GM18502 (cell line): ENCODE data around the gene MTHFSD.

Experiments
- ATAC-seq: cut with Tn5 transposase; IDR thresholded peaks from one replicate; pipeline ENCODE4 v1.9.1; 2021; ENCODE audit warnings: mild to moderate bottlenecking; ENCODE audit not compliant: unreplicated experiment, poor library complexity

MTHFSD gene

DNA sequence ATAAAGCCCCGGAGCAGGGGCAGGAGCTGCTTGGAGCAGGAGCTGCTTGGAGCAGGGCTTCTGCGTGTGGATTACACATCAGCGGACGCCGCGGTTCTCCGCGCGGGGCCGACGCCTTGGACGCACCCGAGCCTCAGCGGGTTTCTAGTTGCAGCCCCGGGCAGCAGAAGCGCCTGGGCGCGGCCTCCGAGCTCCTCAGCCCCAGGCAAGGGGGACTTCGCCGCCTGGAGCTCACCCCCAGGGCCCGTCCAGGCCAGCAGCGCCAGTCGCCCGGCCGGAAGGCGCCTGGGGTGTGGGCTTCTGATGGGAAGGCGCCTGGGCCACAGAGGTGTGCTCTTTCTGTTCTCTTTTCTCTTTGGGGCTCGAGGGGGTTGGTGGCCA lies 38.4 kb downstream of the MTHFSD start:
- ATAC-seq = no peak

DNA sequence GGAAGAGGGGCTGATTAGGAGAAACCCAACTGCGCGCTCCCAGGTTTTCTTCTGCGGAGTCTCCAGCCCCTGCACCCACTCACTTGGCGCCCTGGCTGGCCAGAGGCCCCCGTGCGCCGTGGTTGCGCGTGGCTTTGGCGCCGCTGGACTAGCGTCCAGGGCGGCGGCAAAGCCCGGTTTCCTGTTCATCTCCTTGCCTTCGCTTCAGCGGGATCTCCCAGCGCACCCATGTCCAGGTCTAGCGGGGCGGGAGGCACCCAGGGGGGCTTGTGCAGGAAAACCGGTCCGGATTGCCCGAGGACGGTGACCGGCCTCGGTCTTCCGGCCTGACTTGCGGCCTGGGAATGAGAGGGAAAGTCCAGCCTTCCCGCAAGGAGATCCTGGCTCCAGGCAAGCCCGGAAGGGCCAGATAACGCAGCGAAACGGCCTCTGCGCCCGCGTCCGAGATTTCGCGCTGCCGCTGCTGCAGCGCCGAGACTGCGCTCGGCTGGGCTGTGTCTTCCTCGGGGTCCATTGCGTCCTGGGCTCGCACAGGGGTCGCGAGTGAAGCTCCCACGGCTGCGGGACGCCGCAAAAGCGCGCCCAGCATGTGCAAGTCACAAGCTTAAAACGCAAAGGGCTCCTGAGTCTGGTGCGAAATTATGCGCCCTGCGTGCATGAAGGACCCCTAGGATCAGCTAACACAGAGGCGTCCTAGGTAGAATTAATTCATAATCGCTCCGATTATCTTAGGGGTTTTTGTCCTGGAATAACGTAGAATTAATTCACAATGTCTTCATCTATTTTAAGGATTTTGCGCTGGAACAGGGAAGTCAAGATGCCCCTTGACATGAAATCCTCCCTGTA lies 39.0 kb downstream of the MTHFSD start:
- ATAC-seq = no peak

DNA sequence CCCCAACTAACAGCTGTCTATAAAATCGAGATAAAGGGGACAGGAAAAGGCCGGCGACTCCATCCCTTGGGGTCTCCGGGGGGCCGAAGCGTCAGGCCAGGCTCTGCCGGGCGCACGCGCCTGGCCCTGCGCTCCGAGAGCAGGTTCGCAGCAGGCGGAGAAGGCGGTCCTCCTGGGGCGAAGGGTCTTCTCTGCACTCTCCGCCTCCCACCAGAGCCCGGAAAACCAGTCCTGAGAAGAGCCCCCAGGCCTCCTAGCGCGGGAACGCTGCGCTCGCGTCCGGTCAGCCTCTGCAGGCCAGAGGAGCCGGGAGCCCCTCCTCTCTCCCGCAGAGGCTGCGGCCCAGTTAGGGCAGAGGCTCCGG lies 39.6 kb downstream of the MTHFSD start:
- ATAC-seq = no peak

DNA sequence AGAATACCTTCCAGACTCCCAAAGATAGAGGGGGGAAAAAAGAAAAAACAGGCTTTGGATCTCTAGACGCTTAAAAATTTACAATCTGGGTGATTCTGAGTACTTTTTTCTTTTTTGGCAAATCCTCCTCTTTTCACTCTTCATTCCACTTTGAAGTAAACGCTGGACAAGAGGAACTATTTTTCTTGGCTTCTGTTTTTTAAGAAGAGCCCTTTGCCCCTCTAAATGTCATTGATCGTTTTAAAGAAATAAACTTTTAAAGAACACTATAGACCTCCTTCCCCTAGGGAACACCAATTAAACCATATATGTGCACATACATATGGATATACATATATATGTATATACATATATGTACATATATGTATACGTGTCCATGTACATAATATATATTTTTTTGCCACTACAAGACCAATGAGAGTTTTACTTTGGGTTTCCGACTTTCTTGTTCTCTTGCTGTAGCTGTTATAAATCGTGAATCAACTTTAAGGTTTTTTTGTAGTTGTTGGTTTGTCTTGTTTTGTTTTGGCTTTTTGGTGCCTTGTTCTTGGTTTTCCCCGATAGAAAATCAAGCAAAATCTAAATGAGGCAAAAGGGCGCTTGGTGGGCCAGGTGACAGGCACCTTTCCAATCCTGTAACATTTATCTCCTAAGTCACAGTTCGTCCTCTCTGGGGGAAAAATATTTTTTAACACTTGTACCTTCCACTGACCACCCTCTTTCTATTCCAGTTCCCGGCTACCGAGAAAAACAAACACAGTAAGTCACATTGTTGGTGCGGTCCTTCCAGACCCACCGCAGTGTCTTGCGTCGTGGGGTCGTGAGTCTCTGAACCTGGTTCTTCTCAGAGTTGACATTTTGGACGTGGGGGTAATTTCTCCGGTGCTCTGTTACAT lies 40.3 kb downstream of the MTHFSD start:
- ATAC-seq = no peak

DNA sequence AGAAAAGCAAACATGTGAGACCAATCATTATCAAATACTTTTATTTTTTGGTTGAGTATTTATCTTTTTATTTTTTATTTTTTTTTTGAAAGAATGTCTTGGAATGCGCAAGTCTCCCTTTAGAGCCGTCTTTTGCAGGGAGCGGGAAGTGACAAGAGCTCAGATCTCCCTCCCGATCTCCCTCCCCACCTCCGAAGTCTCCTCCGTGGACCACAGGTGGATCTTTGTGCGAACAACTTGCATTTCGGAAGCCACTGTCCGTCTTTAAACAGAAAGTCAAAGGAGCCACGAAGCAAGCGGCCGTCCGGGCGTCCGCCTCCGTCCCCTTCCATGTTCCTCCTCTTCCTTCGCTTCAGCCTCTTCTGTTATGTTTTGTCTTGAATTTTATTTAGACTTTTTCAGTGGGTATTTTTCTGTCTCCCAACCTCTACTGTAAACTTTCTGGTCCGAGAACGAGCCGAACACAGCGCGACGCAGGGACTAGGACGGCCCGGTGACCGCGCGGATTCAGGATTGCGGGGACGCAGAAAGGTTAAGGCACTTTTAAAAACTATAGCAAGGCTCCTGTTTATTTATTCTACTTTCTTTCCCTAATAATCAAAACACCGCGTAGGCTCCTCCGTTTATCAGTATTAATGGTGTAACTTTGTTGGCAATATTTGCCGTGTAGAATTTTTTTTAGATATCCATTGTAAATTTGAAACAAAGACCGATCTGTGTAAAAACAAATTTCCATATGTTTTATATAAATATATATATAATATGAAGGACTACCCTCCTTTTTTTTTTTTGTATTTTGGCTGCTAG lies 41.4 kb downstream of the MTHFSD start:
- ATAC-seq = no peak

DNA sequence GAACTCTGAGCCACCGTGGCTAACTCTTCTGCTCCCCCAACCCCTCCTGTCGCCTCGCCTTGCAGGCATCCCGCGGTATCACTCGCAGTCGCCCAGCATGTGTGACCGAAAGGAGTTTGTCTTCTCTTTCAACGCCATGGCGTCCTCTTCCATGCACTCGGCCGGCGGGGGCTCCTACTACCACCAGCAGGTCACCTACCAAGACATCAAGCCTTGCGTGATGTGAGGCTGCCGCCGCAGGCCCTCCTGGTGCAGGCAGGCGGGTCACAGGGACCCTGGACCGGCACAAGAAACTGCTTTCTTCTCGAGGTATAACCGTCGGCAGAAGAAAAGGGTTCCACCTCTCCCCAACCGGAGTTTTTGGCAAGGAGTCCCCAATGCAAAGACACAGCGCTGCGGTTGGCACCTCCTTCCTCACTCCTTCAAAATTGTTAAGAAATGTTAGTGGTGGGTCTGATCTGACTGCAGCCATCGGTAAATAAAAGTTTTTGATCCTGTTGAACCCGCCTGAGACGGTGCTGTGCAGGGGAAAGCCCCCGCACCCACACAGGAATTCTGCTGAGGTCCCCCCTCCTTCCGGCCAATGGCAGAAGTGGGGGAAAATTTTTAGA lies 42.1 kb downstream of the MTHFSD start:
- no peak for ATAC-seq

DNA sequence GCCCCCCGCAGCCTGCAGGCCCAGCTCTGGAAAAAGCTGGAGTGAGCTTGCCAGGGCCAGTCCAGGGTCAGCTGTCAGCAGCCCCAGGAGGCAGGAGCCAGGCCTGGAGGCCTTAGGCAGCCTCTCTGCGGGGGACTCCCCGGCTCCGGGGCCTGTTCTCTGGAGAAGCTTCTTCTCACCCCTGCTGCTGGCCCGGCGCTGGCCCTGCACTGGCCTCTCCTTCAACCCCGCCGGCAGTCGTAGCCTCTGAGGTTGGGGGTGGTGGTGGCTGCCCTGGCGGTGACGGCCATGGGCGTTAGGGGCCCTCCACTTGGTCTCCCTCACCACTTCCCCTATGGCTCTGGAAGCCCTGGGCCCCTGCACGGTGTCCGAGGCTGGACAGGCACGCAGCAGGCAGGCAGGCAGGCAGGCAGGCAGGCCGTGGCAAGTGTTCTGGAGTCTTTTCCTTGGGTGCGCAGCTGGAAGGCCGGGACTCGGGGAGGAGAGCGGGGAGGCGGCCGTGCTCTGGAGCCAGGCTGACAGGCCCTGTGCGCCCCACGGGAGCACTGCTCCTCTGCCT lies 42.7 kb downstream of the MTHFSD start:
- ATAC-seq = no peak

GRCh38 chr16:86511317-86512161 lies 43.5 kb downstream of the MTHFSD start:
- ATAC-seq = no peak

- no peak for ATAC-seq
These were observed 44.4 kb downstream of the MTHFSD start, which contains the start of gene FOXF1 for GRCh38 chr16:86510465-86511261. TSS of gene FOXF1 (plus strand) at chr16:86510527. CDS start at chr16:86510570, 43 bp downstream.

DNA sequence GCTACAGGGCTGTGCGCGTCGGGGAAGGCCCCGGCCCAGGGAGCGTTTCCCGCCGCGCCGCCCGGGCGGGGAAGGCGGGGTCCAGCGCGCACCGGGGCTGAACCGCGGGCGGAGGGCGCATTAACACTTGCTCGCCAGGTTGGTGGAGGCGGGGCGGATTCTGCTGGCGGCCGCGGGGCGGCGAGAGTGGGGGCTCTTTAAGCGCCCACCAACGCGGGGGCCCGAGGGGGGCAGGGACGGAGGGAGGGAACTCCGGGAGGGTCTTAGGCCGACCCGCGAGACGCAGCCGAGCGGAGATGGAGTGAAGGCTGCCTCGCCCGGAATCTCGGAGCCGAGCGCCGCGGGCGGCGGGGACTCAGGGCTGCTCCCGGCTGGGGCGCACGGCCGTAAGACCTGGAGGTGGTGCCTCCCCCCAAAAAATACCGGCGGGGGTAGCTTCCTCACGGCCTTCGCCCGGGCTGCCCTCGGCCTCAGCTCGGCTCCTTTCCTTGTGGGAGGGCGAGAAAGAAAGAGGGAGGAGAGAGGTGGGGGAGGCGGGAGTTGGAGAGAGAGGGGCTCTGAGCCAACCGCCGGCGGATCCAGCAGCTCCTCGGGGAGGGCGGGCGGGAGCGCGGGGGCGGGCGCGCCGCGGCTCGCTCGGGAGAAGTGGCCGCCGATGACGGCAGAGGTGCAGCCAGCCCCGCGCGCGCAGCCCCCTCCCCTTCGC lies 45.1 kb downstream of the MTHFSD start:
- ATAC-seq = no peak

- no peak for ATAC-seq
These were observed 45.9 kb downstream of the MTHFSD start for GRCh38 chr16:86508947-86509758.

- ATAC-seq = no peak
These were observed 46.7 kb downstream of the MTHFSD start for GRCh38 chr16:86508028-86508946.

DNA sequence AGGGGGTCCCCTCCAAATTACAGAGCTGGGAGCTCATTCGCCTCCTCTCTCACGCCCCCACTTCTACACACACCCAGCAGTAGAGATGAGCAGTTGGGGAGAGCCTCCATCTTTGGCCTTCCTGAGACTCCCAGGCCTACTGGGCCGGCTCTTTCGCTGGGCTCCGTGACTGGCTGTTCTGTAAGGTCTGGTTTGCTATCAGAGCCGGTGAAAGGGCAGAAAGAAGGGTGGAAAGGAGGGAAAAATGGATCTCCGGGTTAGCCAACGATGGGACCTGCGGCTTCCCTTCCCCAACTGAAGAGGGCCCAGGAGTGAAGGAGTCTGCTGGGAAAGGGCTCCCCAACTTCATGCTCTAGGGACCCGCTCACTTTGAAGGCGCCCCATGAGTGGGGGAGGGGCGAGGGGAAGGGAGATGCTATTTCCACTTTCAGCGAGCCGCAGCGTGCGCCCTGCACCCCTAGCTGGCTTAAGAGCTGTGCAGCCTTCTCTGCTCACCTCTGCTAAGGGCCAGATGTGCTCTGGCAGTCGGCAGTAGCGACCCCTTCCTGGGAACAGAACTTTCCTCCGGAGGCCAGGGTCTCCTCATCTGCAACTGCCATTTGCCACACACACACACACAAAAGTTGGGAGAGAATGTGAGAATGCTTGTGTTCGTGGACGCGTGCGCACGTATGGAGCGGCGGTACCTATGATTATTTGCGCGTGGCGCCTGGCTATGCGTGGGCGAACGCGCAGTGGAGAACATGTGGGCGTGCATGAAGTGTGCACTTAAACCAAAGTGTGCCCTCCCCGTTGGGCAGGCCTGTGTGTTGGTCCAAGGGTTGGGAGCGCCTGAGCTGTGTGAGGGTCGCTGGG lies 47.6 kb downstream of the MTHFSD start:
- no peak for ATAC-seq

DNA sequence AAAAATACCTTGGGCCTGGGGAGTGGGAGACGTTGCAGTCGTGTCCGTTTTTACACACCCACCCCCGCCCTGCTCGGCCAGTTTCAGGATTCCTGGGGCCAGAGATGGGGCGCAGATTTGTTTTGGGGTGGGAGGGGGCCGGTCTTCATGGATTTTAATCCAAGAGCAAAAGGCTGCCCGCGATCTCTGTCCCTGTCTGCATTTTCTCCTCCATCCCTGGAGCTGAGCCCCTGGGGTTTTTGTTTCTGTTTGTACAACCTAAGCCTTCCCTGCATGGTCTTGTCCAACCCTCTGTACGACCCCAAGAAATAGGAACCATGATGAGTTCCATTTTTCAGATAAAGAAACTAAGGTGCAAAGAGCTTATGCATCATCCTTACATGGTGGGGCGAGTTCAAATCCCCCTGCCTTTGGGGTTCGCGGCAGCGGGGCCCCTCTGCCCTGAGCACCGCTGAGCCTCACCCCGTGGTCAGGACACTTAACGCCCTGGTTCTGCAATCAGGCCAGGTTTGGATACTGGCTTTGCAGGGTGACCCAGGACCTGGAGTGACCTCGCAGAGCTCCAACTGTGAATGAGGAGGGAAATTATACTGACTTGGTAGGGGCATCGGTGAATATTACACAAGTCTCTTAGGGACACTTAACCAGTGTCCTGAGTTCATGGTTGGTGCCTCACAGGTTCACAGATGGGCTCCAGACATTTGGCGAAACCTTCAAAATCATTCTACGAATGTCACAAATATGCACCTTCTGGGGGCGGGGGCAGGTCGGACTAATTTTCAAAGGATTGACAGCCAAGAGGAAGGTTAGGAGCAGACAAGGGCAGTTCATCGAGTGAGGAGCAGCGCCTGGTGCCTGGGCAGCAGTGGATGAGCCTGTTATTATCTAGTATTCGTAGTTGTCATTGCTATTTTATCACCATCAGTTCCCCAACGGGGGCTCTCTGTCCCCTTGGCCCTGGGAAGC lies 48.9 kb downstream of the MTHFSD start:
- no peak for ATAC-seq
